GM12891 (cell line): Measurements from ENCODE around the gene OSBP2.

Experiments
- DNase-seq: peaks from one replicate; pipeline ENCODE4 v3.0.0; 2011; ENCODE audit warnings: low spot score; ENCODE audit not compliant: insufficient read length
- FAIRE-seq: peaks from 2 replicates; lab custom pipeline; 2011; peaks lifted over from hg19 to GRCh38; lab: Jason Lieb, UNC
- PAX5 ChIP-seq: IDR thresholded peaks from 2 replicates; pipeline ENCODE4 v1.6.1; 2011; ENCODE audit warnings: low read length, moderate library complexity, mild to moderate bottlenecking; ENCODE audit not compliant: insufficient read depth, severe bottlenecking
- POLR2A ChIP-seq: IDR thresholded peaks from 2 replicates; pipeline ENCODE4 v1.6.1; 2011; ENCODE audit warnings: low read depth, low read length, control low read depth
- POLR2AphosphoS5 ChIP-seq: IDR thresholded peaks from 2 replicates; pipeline ENCODE4 v1.6.1; 2011; ENCODE audit warnings: low read depth, low read length, control low read depth
- POU2F2 ChIP-seq: IDR thresholded peaks from 2 replicates; pipeline ENCODE4 v1.6.1; 2011; ENCODE audit warnings: low read depth, mild to moderate bottlenecking, control low read depth, low read length, moderate library complexity
- SPI1 ChIP-seq: IDR thresholded peaks from 2 replicates; pipeline ENCODE4 v1.6.1; 2011; ENCODE audit warnings: low read depth, low read length, control low read depth
- TAF1 ChIP-seq: IDR thresholded peaks from 2 replicates; pipeline ENCODE4 v1.6.1; 2011; ENCODE audit warnings: low read depth, low read length, control low read depth

Gene OSBP2

DNA sequence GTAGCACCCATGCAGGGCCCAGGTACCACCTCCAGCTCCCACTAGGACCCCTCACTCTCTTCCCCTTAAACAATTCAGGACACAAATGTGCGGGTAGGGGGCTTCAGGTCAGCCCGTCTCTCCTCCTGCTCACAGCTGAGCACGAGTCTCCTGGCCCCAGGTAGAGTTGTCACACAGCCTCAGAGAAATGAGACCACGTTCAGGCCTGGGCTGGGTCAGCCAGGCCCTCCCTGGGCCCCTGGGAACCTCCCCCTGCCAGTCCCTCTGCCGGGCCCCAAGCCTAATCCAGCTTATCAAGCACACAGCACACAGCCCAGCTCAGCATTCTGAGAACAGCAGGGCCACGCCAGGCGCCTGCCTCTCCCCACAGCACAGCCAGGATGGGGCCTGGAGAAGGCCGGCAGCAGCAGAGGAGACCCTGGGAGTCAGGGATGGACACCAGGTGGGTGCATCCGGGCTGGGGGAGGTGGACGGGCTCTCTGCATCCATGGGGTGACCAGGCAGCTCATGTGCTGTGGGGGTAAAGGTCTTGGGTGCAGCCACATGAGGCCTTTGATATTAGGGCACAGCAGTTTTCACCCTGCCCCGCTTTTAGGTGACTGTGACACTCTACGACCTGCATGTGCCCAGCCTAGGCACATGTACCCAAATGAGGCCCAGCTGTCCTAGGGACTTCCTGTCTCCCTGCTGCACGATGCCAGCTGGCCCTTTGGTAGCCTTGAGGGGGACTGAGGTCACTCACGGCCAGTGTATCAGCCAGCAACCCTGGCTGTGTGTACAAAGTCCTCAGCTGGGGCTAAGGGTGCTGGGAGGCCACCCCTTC is 186.9 kb downstream of the OSBP2 start:
- no peak for TF ChIP-seq TAF1
- TF ChIP-seq POU2F2: no peak
- TF ChIP-seq SPI1: no peak
- TF ChIP-seq PAX5: no peak
- TF ChIP-seq POLR2A: no peak
- TF ChIP-seq POLR2AphosphoS5: no peak
- DNase-seq: no peak
- no peak for FAIRE-seq

- FAIRE-seq (no peak), DNase-seq (no peak)
- TF ChIP-seq SPI1 (no peak), POLR2AphosphoS5 (no peak), POU2F2 (no peak), POLR2A (no peak), TAF1 (no peak), PAX5 (no peak)
These were observed 187.6 kb downstream of the OSBP2 start for GRCh38 chr22:30882184-30882717.

DNA sequence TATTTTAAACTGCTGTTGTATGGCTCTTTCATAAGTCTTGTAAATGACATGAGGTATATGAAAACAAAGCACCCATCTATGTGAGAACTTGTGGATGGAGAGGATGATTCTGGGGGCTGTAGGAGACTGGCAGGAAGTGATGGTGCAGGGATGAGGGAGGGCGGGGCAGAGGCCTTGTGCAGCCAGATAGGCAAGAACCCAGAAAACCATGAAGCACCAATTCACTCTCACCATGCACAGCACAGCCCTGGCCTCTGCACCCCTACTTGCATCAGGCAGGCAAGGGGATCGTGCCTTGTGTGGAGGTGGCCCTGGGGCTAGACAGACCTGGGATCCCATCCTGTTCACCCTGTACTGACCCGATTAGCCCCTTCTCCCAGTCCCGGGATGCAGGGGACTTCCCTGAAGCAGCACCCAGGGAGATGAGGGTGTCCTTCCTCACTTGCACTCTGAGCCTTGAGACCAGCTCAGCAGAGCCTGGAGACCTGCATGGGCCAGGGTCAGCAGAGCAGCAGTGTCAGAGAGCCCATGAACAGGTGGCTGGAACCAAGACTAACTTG is 188.4 kb downstream of the OSBP2 start:
- DNase-seq: no peak
- no peak for FAIRE-seq
- TF ChIP-seq SPI1: no peak
- no peak for TF ChIP-seq POLR2AphosphoS5
- no peak for TF ChIP-seq POU2F2
- no peak for TF ChIP-seq TAF1
- TF ChIP-seq PAX5: no peak
- TF ChIP-seq POLR2A: no peak

DNA sequence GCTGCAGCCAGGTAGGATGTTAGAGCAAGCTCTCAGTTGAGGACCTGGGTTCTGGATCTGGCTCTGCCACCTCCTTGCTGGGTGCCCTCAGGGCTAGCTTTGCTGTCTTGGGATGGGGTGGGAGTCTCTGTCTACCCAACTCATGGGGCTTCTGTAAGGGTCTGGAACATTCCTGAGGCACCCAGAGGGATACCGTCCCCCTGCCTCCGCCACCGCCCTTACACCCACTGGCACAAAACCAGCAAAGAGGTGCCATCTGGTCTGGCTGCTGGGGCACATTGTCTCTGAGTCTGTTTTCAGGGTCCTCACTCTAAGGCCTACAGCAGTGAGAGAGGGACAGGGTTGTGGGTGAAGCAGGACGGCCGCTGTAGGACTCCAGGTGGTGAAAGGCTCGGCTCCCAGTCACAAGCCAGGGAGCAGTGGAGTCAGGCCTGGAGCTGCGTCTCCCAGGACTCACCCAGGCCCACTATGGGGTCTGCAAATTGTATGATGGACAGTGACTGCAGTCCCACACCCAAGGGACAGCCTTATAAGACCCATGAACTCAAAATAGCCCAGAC is 189.0 kb downstream of the OSBP2 start:
- no peak for TF ChIP-seq PAX5
- TF ChIP-seq POU2F2: no peak
- DNase-seq: no peak
- FAIRE-seq: no peak

DNA sequence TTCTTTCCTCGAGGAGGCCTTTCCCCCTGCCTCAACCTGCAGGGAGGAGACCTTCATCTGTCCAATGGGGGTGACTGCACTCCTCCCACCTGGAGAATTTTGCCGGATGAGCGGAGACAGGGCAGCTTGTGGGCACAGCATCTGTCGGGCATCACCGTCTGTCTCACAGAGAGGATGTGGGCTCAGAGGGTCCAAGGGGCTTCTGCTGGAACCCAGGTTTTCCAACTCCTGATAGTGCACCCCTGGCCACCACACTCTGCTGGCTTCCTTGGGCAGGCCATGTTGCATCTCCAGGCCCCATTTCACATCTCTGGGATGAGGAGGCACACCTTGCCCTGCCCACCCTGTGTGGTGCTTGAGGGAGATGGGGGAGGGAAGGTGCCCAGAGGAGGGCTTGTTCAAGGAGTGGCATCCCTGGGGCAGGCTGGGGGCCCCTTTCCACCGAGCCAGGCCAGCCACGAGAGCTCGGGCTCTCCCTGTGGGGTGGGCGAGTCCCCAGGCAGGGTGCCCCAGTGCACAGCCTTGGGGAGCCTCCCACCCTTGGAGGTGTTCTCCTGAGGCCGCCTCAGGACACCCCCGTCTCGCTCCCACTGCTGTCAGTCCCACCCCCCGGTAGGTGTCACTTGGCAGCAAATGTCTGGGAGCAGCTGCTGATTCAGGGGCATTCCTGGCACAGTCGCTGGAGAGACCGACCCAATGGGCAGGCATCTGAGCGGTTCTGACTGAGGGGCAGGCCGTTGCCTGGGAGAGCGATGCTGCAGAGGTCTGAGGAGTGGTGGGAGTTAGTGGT is 189.7 kb downstream of the OSBP2 start:
- TF ChIP-seq TAF1 (no peak), POU2F2 (no peak), SPI1 (no peak), PAX5 (no peak), POLR2A (no peak), POLR2AphosphoS5 (no peak)
- no peak for FAIRE-seq
- no peak for DNase-seq

- DNase-seq: no peak
These were observed 190.3 kb downstream of the OSBP2 start for GRCh38 chr22:30885001-30885366.

GRCh38 chr22:30885591-30885990 is 190.9 kb downstream of the OSBP2 start:
- no peak for FAIRE-seq

More at GRCh38 chr22:30885001-30885366, 190.3 kb downstream of the OSBP2 start:
- FAIRE-seq: no peak
- TF ChIP-seq POU2F2 (no peak), SPI1 (no peak), PAX5 (no peak), TAF1 (no peak), POLR2A (no peak), POLR2AphosphoS5 (no peak)

DNA sequence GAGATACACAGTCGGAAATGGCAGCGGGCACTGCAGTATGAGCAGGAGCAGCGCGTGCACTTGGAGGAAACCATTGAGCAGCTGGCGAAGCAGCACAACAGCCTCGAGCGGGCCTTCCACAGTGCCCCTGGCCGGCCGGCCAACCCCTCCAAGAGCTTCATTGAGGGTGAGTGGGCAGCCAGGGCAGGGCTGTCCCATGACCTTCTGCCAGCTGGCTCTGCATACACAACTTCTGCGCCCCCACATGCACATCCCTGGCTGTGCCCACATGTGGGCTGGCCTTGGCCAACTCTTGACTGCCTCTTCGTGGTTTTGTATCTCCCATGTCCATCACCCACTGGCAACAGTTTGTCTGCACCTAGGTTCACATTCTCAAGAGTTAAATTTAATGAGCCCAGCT is 192.8 kb downstream of the OSBP2 start:
- TF ChIP-seq POLR2A (no peak), PAX5 (no peak), POU2F2 (no peak), SPI1 (no peak), POLR2AphosphoS5 (no peak), TAF1 (no peak)
- FAIRE-seq (no peak), DNase-seq (no peak)

More at GRCh38 chr22:30885591-30885990, 190.9 kb downstream of the OSBP2 start:
- TF ChIP-seq POLR2AphosphoS5: no peak
- no peak for TF ChIP-seq PAX5
- TF ChIP-seq TAF1: no peak
- no peak for TF ChIP-seq POLR2A
- no peak for TF ChIP-seq SPI1
- TF ChIP-seq POU2F2: no peak
- no peak for DNase-seq

- DNase-seq (no peak), FAIRE-seq (no peak)
- no peak for TF ChIP-seq SPI1
- TF ChIP-seq POLR2A: no peak
- TF ChIP-seq POU2F2: no peak
- TF ChIP-seq PAX5: no peak
- TF ChIP-seq POLR2AphosphoS5: no peak
- TF ChIP-seq TAF1: no peak
These were observed 193.2 kb downstream of the OSBP2 start for GRCh38 chr22:30887861-30888260.
